ENCODE results near the gene PAX5. TPM values are rescaled to one million over a fixed set of nuclear protein-coding genes. Genes with fewer than 3 reads are reported as not detected.

Gene PAX5
- polyA plus RNA-seq, 1 of the 3 experiments (the other 2 are of a cell fraction), result 0.05 TPM

DNA sequence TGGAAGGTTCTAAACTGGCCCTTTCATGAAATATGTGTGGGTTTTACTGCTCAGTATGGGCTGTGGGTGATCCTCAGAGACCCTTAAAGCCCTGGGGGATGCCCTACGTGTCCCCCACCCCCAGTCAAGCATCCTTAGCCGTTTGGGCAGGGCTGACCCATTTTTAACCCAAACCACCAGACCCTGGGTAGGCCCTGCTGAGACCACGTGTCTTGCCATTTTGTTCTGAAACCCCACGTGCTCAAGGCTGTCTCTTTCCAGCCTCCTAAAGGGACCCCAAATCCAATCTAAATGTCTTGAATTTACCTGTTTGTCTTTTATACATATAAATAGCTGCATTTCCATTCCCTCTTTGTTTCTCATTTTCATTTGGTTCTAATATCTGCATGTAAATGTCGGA, 94.9 kb downstream of the PAX5 start (continued):
- TF ChIP-seq POLR2AphosphoS5 (IDR thresholded peaks at IDR 0.05; ENCODE audit: low read depth, low read length) (no peak), ELF1 (IDR thresholded peaks at IDR 0.05) (no peak)

DNA sequence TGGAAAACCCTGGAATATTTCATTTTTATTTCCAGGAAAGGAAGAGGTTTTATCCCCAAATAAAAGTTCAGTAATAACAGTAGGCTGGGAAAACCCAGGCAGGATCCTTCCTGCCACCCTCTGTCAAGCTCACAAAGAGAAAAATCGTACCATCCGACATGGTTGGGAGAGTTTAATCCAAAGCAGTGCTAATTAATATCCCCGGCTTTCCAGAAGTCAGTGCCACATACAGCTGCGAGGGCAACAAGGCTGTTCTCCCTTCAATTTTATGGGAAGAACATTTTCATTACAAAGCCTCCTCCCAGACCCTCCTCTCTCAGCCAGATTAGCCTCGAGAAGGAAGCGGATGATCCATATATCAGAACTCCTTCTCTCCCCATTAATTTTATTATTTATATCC, 95.5 kb downstream of the PAX5 start:
- WGBS (ENCODE audit: low lambda C conversion rate), result 68% methylated on average over 6 of the region's 6 CpGs
- H3K9me3 ChIP-seq, result no peaks in the 10 kb centered on the region
- H3F3A ChIP-seq (replicated peaks; ENCODE audit: insufficient read depth), result no peaks in the 10 kb centered on the region
- H3K9me2 ChIP-seq, result no peaks in the 10 kb centered on the region
- H3K4me1 ChIP-seq (ENCODE audit: control insufficient read depth in 1 of 2, insufficient read depth in 2 of 2, low read depth in 1 of 2, low read length in 1 of 2), result peaks cover 0 to 11% of the 10 kb centered on the region in 2 experiments; a peak in 1 of 4 replicates
- DNase-seq, result no peak
- no peak overlapping the region for H3K4me3 ChIP-seq (ENCODE audit: low read depth in 2 of 2, low read length in 1 of 2)
- TF ChIP-seq YY1 (IDR thresholded peaks at IDR 0.05; ENCODE audit: low read depth), result no peak
- no peak overlapping the region for H3K4me2 ChIP-seq
- CTCF ChIA-PET, result interaction anchor here (1.3 kb wide), 1 partner anchor 72 kb away, joined by 3 read pairs; no protein-coding TSS in a partner anchor
- no peaks in the 10 kb centered on the region for H4K20me1 ChIP-seq (ENCODE audit: insufficient read depth)
- no peak overlapping the region for H3K27ac ChIP-seq (ENCODE audit: low read depth in 2 of 2, low read length in 1 of 2)
- H3K27me3 ChIP-seq (ENCODE audit: insufficient read depth), result no peaks in the 10 kb centered on the region; the same call in 1 of the 2 replicates
- no peaks in the 10 kb centered on the region for H3K79me2 ChIP-seq (ENCODE audit: insufficient read depth)
- H3K9ac ChIP-seq, result no peak overlapping the region
- H3K36me3 ChIP-seq (replicated peaks in 1 of 2; ENCODE audit: control insufficient read depth in 1 of 2, insufficient read depth in 2 of 2, low read length in 1 of 2), result no peaks in the 10 kb centered on the region
- POLR2A ChIA-PET, result no interaction called here
- no peak overlapping the region for H2AFZ ChIP-seq (ENCODE audit: low read depth)

- no peaks in the 10 kb centered on the region for H3K9me2 ChIP-seq
- POLR2A ChIA-PET, result no interaction called here
- H3K4me3 ChIP-seq (ENCODE audit: low read depth in 2 of 2, low read length in 1 of 2), result no peak overlapping the region
- peaks cover 0 to 11% of the 10 kb centered on the region in 2 experiments; a peak in 1 of 4 replicates for H3K4me1 ChIP-seq (ENCODE audit: control insufficient read depth in 1 of 2, insufficient read depth in 2 of 2, low read depth in 1 of 2, low read length in 1 of 2)
- no peak overlapping the region for H3K27ac ChIP-seq (ENCODE audit: low read depth in 2 of 2, low read length in 1 of 2)
- no peaks in the 10 kb centered on the region for H4K20me1 ChIP-seq (ENCODE audit: insufficient read depth)
- no peaks in the 10 kb centered on the region for H3K36me3 ChIP-seq (replicated peaks in 1 of 2; ENCODE audit: control insufficient read depth in 1 of 2, insufficient read depth in 2 of 2, low read length in 1 of 2)
- H3K27me3 ChIP-seq (ENCODE audit: insufficient read depth), result no peaks in the 10 kb centered on the region; the same call in 1 of the 2 replicates
- no peaks in the 10 kb centered on the region for H3F3A ChIP-seq (replicated peaks; ENCODE audit: insufficient read depth)
- no peak overlapping the region for H3K4me2 ChIP-seq
- no peaks in the 10 kb centered on the region for H3K9me3 ChIP-seq
- CTCF ChIA-PET, result interaction anchor here (0.9 to 1.3 kb wide), 2 partner anchors 11 to 71 kb away, joined by 3 read pairs; no protein-coding TSS in a partner anchor
- H2AFZ ChIP-seq (ENCODE audit: low read depth), result no peak overlapping the region
- H3K9ac ChIP-seq, result no peak overlapping the region
- no peaks in the 10 kb centered on the region for H3K79me2 ChIP-seq (ENCODE audit: insufficient read depth)
- 54% methylated on average over 4 of the region's 4 CpGs for WGBS (ENCODE audit: low lambda C conversion rate)
- DNase-seq, result no peak
- no peak for TF ChIP-seq NFIC (IDR thresholded peaks at IDR 0.05; ENCODE audit: borderline replicate concordance)
- TF ChIP-seq TEAD4 (IDR thresholded peaks at IDR 0.05; ENCODE audit: borderline replicate concordance, insufficient read depth), result no peak
- TF ChIP-seq SIN3A (IDR thresholded peaks at IDR 0.05; ENCODE audit: borderline replicate concordance, low read depth, low read length), result no peak
- TF ChIP-seq RCOR1 (IDR thresholded peaks at IDR 0.05; ENCODE audit: low read length), result no peak
- TF ChIP-seq GATA2 (CRISPR knock-in tag; IDR thresholded peaks at IDR 0.05), result no peak
- TF ChIP-seq USF1 (IDR thresholded peaks at IDR 0.05; ENCODE audit: borderline replicate concordance, low read depth), result no peak
- TF ChIP-seq ELF1 (IDR thresholded peaks at IDR 0.05), result no peak
- TF ChIP-seq NRF1 (IDR thresholded peaks at IDR 0.05; ENCODE audit: low read depth, low read length), result no peak
- no peak for TF ChIP-seq RXRA (IDR thresholded peaks at IDR 0.05; ENCODE audit: borderline replicate concordance, low read depth)
- TF ChIP-seq MEF2A (IDR thresholded peaks at IDR 0.05; ENCODE audit: borderline replicate concordance, low read depth), result no peak
- TF ChIP-seq IRF3 (IDR thresholded peaks at IDR 0.05; ENCODE audit: low read depth, low read length), result no peak
- TF ChIP-seq, protein P1, sequence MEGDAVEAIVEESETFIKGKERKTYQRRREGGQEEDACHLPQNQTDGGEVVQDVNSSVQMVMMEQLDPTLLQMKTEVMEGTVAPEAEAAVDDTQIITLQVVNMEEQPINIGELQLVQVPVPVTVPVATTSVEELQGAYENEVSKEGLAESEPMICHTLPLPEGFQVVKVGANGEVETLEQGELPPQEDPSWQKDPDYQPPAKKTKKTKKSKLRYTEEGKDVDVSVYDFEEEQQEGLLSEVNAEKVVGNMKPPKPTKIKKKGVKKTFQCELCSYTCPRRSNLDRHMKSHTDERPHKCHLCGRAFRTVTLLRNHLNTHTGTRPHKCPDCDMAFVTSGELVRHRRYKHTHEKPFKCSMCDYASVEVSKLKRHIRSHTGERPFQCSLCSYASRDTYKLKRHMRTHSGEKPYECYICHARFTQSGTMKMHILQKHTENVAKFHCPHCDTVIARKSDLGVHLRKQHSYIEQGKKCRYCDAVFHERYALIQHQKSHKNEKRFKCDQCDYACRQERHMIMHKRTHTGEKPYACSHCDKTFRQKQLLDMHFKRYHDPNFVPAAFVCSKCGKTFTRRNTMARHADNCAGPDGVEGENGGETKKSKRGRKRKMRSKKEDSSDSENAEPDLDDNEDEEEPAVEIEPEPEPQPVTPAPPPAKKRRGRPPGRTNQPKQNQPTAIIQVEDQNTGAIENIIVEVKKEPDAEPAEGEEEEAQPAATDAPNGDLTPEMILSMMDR (IDR thresholded peaks at IDR 0.05), result no peak
- TF ChIP-seq JUND (IDR thresholded peaks at IDR 0.05), result no peak
- no peak for TF ChIP-seq SMC3 (IDR thresholded peaks at IDR 0.05; ENCODE audit: low read depth, low read length)
- no peak for TF ChIP-seq PBX3 (IDR thresholded peaks at IDR 0.05)
- no peak for TF ChIP-seq USF2 (IDR thresholded peaks at IDR 0.05; ENCODE audit: borderline replicate concordance, low read depth, low read length)
These were observed 96.1 kb downstream of the PAX5 start for GRCh38 chr9:36937951-36938350.
